HepG2 (cell line): ENCODE measurements around the gene UAP1L1. TPM values are rescaled to one million over a fixed set of nuclear protein-coding genes. Genes with fewer than 3 reads are reported as not detected.
A peak's percentile ranks its signal among the peaks of the same experiment; 100 is the strongest.

ENCODE experiments used
- ADNP ChIP-seq: sonication (generic); formaldehyde crosslinking; IDR thresholded peaks from 2 replicates; pipeline ENCODE4 v1.4.0; 2020; ENCODE audit warnings: missing genetic modification reagents
- ATF1 ChIP-seq: IDR thresholded peaks from 2 replicates; pipeline ENCODE4 v1.6.1; 2016; ENCODE audit warnings: mild to moderate bottlenecking, control low read depth
- CCAR2 ChIP-seq: fragments of 200-400 bp; formaldehyde crosslinking; optimal IDR thresholded peaks from 2 replicates; pipeline ENCODE3; 2018; ENCODE audit warnings: low read depth, mild to moderate bottlenecking, low read length, moderate library complexity
- DPF2 ChIP-seq: sonication (generic); formaldehyde crosslinking; IDR thresholded peaks from 2 replicates; pipeline ENCODE4 v1.4.0; 2020; ENCODE audit warnings: mild to moderate bottlenecking, low read depth, missing genetic modification reagents, borderline replicate concordance
- EEA1 ChIP-seq: sonication (generic); formaldehyde crosslinking; IDR thresholded peaks from 2 replicates; pipeline ENCODE4 v1.5.1; 2020; ENCODE audit warnings: mild to moderate bottlenecking, missing genetic modification reagents, borderline replicate concordance
- ESRRA ChIP-seq: sonication (generic); formaldehyde crosslinking; IDR thresholded peaks from 2 replicates; pipeline ENCODE4 v1.5.1; 2020; ENCODE audit warnings: mild to moderate bottlenecking, low read depth, missing genetic modification reagents
- JARID2 ChIP-seq: sonication (generic); formaldehyde crosslinking; IDR thresholded peaks from 2 replicates; pipeline ENCODE4 v1.8.1; 2023; ENCODE audit warnings: missing genetic modification reagents, inconsistent platforms; ENCODE audit not compliant: insufficient replicate concordance
- MEF2D ChIP-seq: sonication (generic); formaldehyde crosslinking; IDR thresholded peaks from 2 replicates; pipeline ENCODE4 v1.5.1; 2020; ENCODE audit warnings: mild to moderate bottlenecking, missing genetic modification reagents
- NCOA5 ChIP-seq: sonication (generic); formaldehyde crosslinking; IDR thresholded peaks from 2 replicates; pipeline ENCODE4 v1.4.0; 2020; ENCODE audit warnings: missing genetic modification reagents
- NFE2 ChIP-seq: sonication (generic); formaldehyde crosslinking; IDR thresholded peaks from 2 replicates; pipeline ENCODE4 v1.4.0; 2020; ENCODE audit warnings: missing genetic modification reagents
- PCBP2 ChIP-seq: fragments of 200-400 bp; formaldehyde crosslinking; optimal IDR thresholded peaks from 2 replicates; pipeline ENCODE3; 2018; ENCODE audit warnings: low read length, low read depth; ENCODE audit not compliant: poor library complexity, severe bottlenecking
- PHF5A ChIP-seq: IDR thresholded peaks from one replicate; pipeline ENCODE4 v1.6.1; 2018; ENCODE audit warnings: low read depth, missing genetic modification reagents; ENCODE audit not compliant: unreplicated experiment
- SMARCC2 ChIP-seq: fragments of 450-650 bp; IDR thresholded peaks from 2 replicates; pipeline ENCODE4 v1.6.1; 2017; ENCODE audit warnings: antibody characterized with exemption, mild to moderate bottlenecking
- SRY ChIP-seq: sonication (generic); formaldehyde crosslinking; IDR thresholded peaks from 2 replicates; pipeline ENCODE4 v1.8.0; 2022; ENCODE audit warnings: mild to moderate bottlenecking, missing genetic modification reagents
- ZBTB33 ChIP-seq: sonication (generic); formaldehyde crosslinking; IDR thresholded peaks from 2 replicates; pipeline ENCODE4 v1.4.0; 2020; ENCODE audit warnings: missing genetic modification reagents
- ZFY ChIP-seq: sonication (generic); formaldehyde crosslinking; IDR thresholded peaks from 2 replicates; pipeline ENCODE4 v1.4.0; 2020; ENCODE audit warnings: missing genetic modification reagents
- ZNF12 ChIP-seq: sonication (generic); formaldehyde crosslinking; IDR thresholded peaks from 2 replicates; pipeline ENCODE4 v1.5.0; 2020; ENCODE audit warnings: missing genetic modification reagents
- ZNF362 ChIP-seq: sonication (generic); formaldehyde crosslinking; IDR thresholded peaks from 2 replicates; pipeline ENCODE4 v1.4.0; 2020; ENCODE audit warnings: missing genetic modification reagents, mild to moderate bottlenecking, borderline replicate concordance
- ZNF713 ChIP-seq: sonication (generic); formaldehyde crosslinking; IDR thresholded peaks from 2 replicates; pipeline ENCODE4 v1.4.0; 2020; ENCODE audit warnings: mild to moderate bottlenecking, missing genetic modification reagents
- ZNF737 ChIP-seq: sonication (generic); formaldehyde crosslinking; IDR thresholded peaks from 2 replicates; pipeline ENCODE4 v1.5.0; 2020; ENCODE audit warnings: missing genetic modification reagents, mild to moderate bottlenecking, borderline replicate concordance
- ZNF792 ChIP-seq: IDR thresholded peaks from 2 replicates; pipeline ENCODE4 v1.6.1; 2016
- polyA plus RNA-seq, 8 experiments: library from polyadenylated mRNA; depleted of rRNA in 3 of 8; stranded (reverse) in 7 of 8; unstranded in 1 of 8; fragments of >200 nt; fragmentation: Illumina TruSeq in 4 of 8; extraction: Trizol in 4 of 8; gene quantifications; 2 replicates each; pipeline versions ENCODE4 v1.2.1 to v1.2.3, GENCODE V29; 2011 to 2016; ENCODE audit warnings: low read depth in 4 of 8, missing spikeins in 1 of 8, mixed read lengths in 1 of 8; ENCODE audit not compliant: insufficient read depth in 1 of 8
- total RNA-seq, 5 experiments: library from RNA; depleted of rRNA; stranded (reverse); fragments of >200 nt; fragmentation: Illumina TruSeq; extraction: Trizol; gene quantifications; 2 replicates each; pipeline ENCODE4 v1.2.3, GENCODE V29; 2016; ENCODE audit warnings: low read depth in 1 of 5
- TF ChIP-seq, protein P1 (sequence below): sonication (generic); formaldehyde crosslinking; conservative IDR thresholded peaks from 2 replicates; pipeline ENCODE4 v1.8.0; 2022; ENCODE audit warnings: mild to moderate bottlenecking, moderate library complexity, missing genetic modification reagents
- TF ChIP-seq, protein P2 (sequence below): sonication (generic); formaldehyde crosslinking; IDR thresholded peaks from 2 replicates; pipeline ENCODE4 v1.4.0; 2020; ENCODE audit warnings: missing genetic modification reagents
- TF ChIP-seq, protein P3 (sequence below): sonication (generic); formaldehyde crosslinking; IDR thresholded peaks from 2 replicates; pipeline ENCODE4 v1.4.0; 2020; ENCODE audit warnings: missing genetic modification reagents

Gene UAP1L1
- total and polyA plus RNA-seq, 2 of the 13 experiments (the other 11 are each of a cell fraction or from before 2014, with no cell fraction given): 5.4 to 6.4 TPM

GRCh38 chr9:137128862-137129455 lies 51.6 kb downstream of the UAP1L1 start (continued):
- TF ChIP-seq, protein P1, sequence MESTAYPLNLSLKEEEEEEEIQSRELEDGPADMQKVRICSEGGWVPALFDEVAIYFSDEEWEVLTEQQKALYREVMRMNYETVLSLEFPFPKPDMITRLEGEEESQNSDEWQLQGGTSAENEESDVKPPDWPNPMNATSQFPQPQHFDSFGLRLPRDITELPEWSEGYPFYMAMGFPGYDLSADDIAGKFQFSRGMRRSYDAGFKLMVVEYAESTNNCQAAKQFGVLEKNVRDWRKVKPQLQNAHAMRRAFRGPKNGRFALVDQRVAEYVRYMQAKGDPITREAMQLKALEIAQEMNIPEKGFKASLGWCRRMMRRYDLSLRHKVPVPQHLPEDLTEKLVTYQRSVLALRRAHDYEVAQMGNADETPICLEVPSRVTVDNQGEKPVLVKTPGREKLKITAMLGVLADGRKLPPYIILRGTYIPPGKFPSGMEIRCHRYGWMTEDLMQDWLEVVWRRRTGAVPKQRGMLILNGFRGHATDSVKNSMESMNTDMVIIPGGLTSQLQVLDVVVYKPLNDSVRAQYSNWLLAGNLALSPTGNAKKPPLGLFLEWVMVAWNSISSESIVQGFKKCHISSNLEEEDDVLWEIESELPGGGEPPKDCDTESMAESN (CRISPR knock-in tag): 0 out of 2 replicates have a peak, but pooled peaks have one; percentile 44
- TF ChIP-seq PCBP2 (no peak), NFE2 (CRISPR knock-in tag) (no peak), ZFY (no peak; the same call in 1 of the 2 replicates), PHF5A (no peak), EEA1 (no peak), ZNF713 (CRISPR knock-in tag) (peak; percentile 59; the same call in 1 of the 2 replicates), ADNP (CRISPR knock-in tag) (no peak), ZNF362 (no peak), ESRRA (CRISPR knock-in tag) (no peak), SRY (CRISPR knock-in tag) (no peak), DPF2 (no peak), JARID2 (CRISPR knock-in tag) (no peak), ZNF12 (CRISPR knock-in tag) (no peak), ZNF792 (CRISPR knock-in tag) (no peak), MEF2D (no peak), CCAR2 (no peak), ATF1 (CRISPR knock-in tag) (no peak), ZBTB33 (CRISPR knock-in tag) (no peak), NCOA5 (CRISPR knock-in tag) (no peak), SMARCC2 (no peak), ZNF737 (CRISPR knock-in tag) (no peak)
- TF ChIP-seq, protein P2, sequence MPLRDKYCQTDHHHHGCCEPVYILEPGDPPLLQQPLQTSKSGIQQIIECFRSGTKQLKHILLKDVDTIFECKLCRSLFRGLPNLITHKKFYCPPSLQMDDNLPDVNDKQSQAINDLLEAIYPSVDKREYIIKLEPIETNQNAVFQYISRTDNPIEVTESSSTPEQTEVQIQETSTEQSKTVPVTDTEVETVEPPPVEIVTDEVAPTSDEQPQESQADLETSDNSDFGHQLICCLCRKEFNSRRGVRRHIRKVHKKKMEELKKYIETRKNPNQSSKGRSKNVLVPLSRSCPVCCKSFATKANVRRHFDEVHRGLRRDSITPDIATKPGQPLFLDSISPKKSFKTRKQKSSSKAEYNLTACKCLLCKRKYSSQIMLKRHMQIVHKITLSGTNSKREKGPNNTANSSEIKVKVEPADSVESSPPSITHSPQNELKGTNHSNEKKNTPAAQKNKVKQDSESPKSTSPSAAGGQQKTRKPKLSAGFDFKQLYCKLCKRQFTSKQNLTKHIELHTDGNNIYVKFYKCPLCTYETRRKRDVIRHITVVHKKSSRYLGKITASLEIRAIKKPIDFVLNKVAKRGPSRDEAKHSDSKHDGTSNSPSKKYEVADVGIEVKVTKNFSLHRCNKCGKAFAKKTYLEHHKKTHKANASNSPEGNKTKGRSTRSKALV: no peak; the same call in 1 of the 2 replicates
- TF ChIP-seq, protein P3, sequence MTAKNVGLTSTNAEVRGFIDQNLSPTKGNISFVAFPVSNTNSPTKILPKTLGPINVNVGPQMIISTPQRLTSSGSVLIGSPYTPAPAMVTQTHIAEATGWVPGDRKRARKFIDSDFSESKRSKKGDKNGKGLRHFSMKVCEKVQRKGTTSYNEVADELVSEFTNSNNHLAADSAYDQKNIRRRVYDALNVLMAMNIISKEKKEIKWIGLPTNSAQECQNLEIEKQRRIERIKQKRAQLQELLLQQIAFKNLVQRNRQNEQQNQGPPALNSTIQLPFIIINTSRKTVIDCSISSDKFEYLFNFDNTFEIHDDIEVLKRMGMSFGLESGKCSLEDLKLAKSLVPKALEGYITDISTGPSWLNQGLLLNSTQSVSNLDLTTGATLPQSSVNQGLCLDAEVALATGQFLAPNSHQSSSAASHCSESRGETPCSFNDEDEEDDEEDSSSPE (CRISPR knock-in tag): peak; percentile 19; the same call in 1 of the 2 replicates
